Gastrocnemius medialis (tissue), 4 donors: ENCODE data around the gene MAPK8IP1. TPM values are rescaled to one million over a fixed set of nuclear protein-coding genes. Genes with fewer than 3 reads are reported as not detected.

Experiments
- ATAC-seq, 2 donors: fragments of 150-250 bp; one replicate each; pipeline ENCODE4 v1.9.1; 2016
- DNase-seq, 2 donors: peaks; one replicate each; pipeline ENCODE4 v3.0.0-alpha.2; 2019
- H3K27ac ChIP-seq, 4 donors: fragments of 200-600 bp; sonication (generic); 1 replicate in 1 of 4; 2 replicates in 3 of 4; pipeline ENCODE4 v1.5.1; 2016 to 2018; ENCODE audit warnings: mild to moderate bottlenecking in 2 of 4, moderate library complexity in 1 of 4
- H3K27me3 ChIP-seq, 3 donors: fragments of 200-600 bp; sonication (generic) in 2 of 3; 1 replicate in 1 of 3; 2 replicates in 2 of 3; pipeline versions ENCODE4 v1.5.1 to v1.6.0; 2016 to 2019; ENCODE audit warnings: mild to moderate bottlenecking in 1 of 3, moderate library complexity in 1 of 3
- H3K36me3 ChIP-seq, 2 donors: fragments of 200-600 bp; sonication (generic) in 1 of 2; one replicate each; pipeline ENCODE4 v1.5.1; 2017 to 2018
- H3K4me1 ChIP-seq, 2 donors: fragments of 200-600 bp; sonication (generic) in 1 of 2; one replicate each; pipeline ENCODE4 v1.5.1; 2016 to 2017; ENCODE audit warnings: mild to moderate bottlenecking in 2 of 2
- H3K4me3 ChIP-seq, 4 donors: fragments of 200-600 bp; sonication (generic) in 3 of 4; 1 replicate in 1 of 4; 2 replicates in 3 of 4; pipeline ENCODE4 v1.5.1; 2016 to 2019; ENCODE audit warnings: mild to moderate bottlenecking in 2 of 4
- H3K9me3 ChIP-seq, 3 donors: fragments of 200-600 bp; sonication (generic) in 2 of 3; 1 replicate in 1 of 3; 2 replicates in 2 of 3; pipeline ENCODE4 v1.5.1; 2016 to 2019
- CTCF ChIP-seq, 5 experiments: fragments of 450-650 bp in 3 of 5; fragments of 200-600 bp in 2 of 5; sonication (generic) in 2 of 5; IDR thresholded peaks in 4 of 5; conservative IDR thresholded peaks in 1 of 5; 1 replicate in 4 of 5; 2 replicates in 1 of 5; pipeline ENCODE4 v1.5.1; 2016 to 2019; ENCODE audit warnings: antibody characterized with exemption in 5 of 5, mild to moderate bottlenecking in 3 of 5, moderate library complexity in 3 of 5
- POLR2A ChIP-seq, 2 donors: fragments of 450-650 bp; IDR thresholded peaks; one replicate each; pipeline ENCODE4 v1.6.1; 2017; ENCODE audit warnings: antibody characterized with exemption in 2 of 2, mild to moderate bottlenecking in 2 of 2, moderate library complexity in 2 of 2
- in situ Hi-C, 4 donors: fragments of 200-750 bp; cut with MboI; loops; one replicate each; pipeline versions ENCODE4 v1.15.0 to v1.8.0; 2017; ENCODE audit warnings: low sequenced_read_pairs in 4 of 4
- intact Hi-C: fragments of 100-400 bp; cut with DNase I; formaldehyde crosslinking; loops from one replicate; pipeline ENCODE4 v1.15.1; 2023; ENCODE audit warnings: low total_unique reads
- total RNA-seq, 4 donors: library from RNA; depleted of rRNA; stranded (reverse); fragments of >200 nt; gene quantifications; one replicate each; pipeline versions ENCODE4 v1.1.0 to v1.2.3, GENCODE V29; 2016

MAPK8IP1 gene
- total RNA-seq, 4 donors from 2014 or later = 1.4 to 4.0 (median 1.9) TPM

GRCh38 chr11:45941285-45941684 lies 55.8 kb downstream of the MAPK8IP1 start:
- no peak overlapping the region for H3K4me3 ChIP-seq
- intact Hi-C loops (no loop called here), in situ Hi-C loops (no loop called here)
- ATAC-seq (no peak), DNase-seq (no peak)
- TF ChIP-seq POLR2A (IDR thresholded peaks at IDR 0.05) (no peak), CTCF (IDR thresholded peaks at IDR 0.05 in 4 of 5, conservative IDR thresholded peaks at IDR 0.05 in 1 of 5) (no peak)
- no peaks in the 10 kb centered on the region for H3K9me3 ChIP-seq
- H3K27ac ChIP-seq = no peak overlapping the region
- H3K27me3 ChIP-seq = no peaks in the 10 kb centered on the region
- H3K4me1 ChIP-seq = peaks cover 10 to 17% of the 10 kb centered on the region in 2 donors
- H3K36me3 ChIP-seq = peaks cover 0 to 31% of the 10 kb centered on the region in 2 donors

GRCh38 chr11:45942381-45942780 lies 56.9 kb downstream of the MAPK8IP1 start:
- TF ChIP-seq POLR2A (IDR thresholded peaks at IDR 0.05) (no peak), CTCF (IDR thresholded peaks at IDR 0.05 in 4 of 5, conservative IDR thresholded peaks at IDR 0.05 in 1 of 5) (no peak)
- no peak for ATAC-seq
- H3K27ac ChIP-seq = no peak overlapping the region
- in situ Hi-C loops = no loop called here
- DNase-seq = no peak
- H3K4me1 ChIP-seq = peaks cover 10 to 12% of the 10 kb centered on the region in 2 donors
- intact Hi-C loops = no loop called here
- H3K36me3 ChIP-seq = peaks cover 0 to 29% of the 10 kb centered on the region in 2 donors
- no peaks in the 10 kb centered on the region for H3K27me3 ChIP-seq
- no peaks in the 10 kb centered on the region for H3K9me3 ChIP-seq
- no peak overlapping the region for H3K4me3 ChIP-seq

- no peaks in the 10 kb centered on the region for H3K9me3 ChIP-seq
- H3K36me3 ChIP-seq = peaks cover 0 to 51% of the 10 kb centered on the region in 2 donors
- intact Hi-C loops (no loop called here), in situ Hi-C loops (no loop called here)
- H3K4me1 ChIP-seq = peaks cover 10 to 12% of the 10 kb centered on the region in 2 donors
- no peaks in the 10 kb centered on the region for H3K27me3 ChIP-seq
- TF ChIP-seq POLR2A (IDR thresholded peaks at IDR 0.05) (no peak), CTCF (IDR thresholded peaks at IDR 0.05 in 4 of 5, conservative IDR thresholded peaks at IDR 0.05 in 1 of 5) (no peak)
- peak overlapping the region in 3 of 4 donors; percentile 9 to 46 (median 39) for H3K27ac ChIP-seq
- ATAC-seq = peak; percentile 52 to 66
- no peak overlapping the region for H3K4me3 ChIP-seq
- no peak for DNase-seq
These were observed 60.0 kb downstream of the MAPK8IP1 start for GRCh38 chr11:45945397-45945999.

- Histone ChIP-seq H3K4me3 (no peak overlapping the region), H3K9me3 (no peaks in the 10 kb centered on the region), H3K36me3 (peaks cover 0 to 61% of the 10 kb centered on the region in 2 donors), H3K27ac (no peak overlapping the region), H3K4me1 (peaks cover 10 to 12% of the 10 kb centered on the region in 2 donors), H3K27me3 (no peaks in the 10 kb centered on the region)
- in situ Hi-C loops (no loop called here), intact Hi-C loops (no loop called here)
- DNase-seq = no peak
- no peak for ATAC-seq
- TF ChIP-seq CTCF (IDR thresholded peaks at IDR 0.05 in 4 of 5, conservative IDR thresholded peaks at IDR 0.05 in 1 of 5) (no peak), POLR2A (IDR thresholded peaks at IDR 0.05) (no peak)
These were observed 62.4 kb downstream of the MAPK8IP1 start for GRCh38 chr11:45947885-45948284.

GRCh38 chr11:45948356-45948755 lies 62.9 kb downstream of the MAPK8IP1 start:
- Histone ChIP-seq H3K27me3 (no peaks in the 10 kb centered on the region), H3K4me1 (peaks cover 10 to 12% of the 10 kb centered on the region in 2 donors), H3K9me3 (no peaks in the 10 kb centered on the region), H3K4me3 (no peak overlapping the region), H3K27ac (no peak overlapping the region), H3K36me3 (peaks cover 0 to 64% of the 10 kb centered on the region in 2 donors)
- TF ChIP-seq POLR2A (IDR thresholded peaks at IDR 0.05) (no peak), CTCF (IDR thresholded peaks at IDR 0.05 in 4 of 5, conservative IDR thresholded peaks at IDR 0.05 in 1 of 5) (no peak)
- no peak for DNase-seq
- ATAC-seq = no peak
- in situ Hi-C loops (no loop called here), intact Hi-C loops (no loop called here)
